LNCAP (cell line): ENCODE results near the gene CACNA1B.

Source experiments
- CTCF ChIP-seq: fragments of 450-650 bp; IDR thresholded peaks from 2 replicates; pipeline ENCODE4 v1.5.1; 2017; ENCODE audit warnings: mild to moderate bottlenecking

Gene CACNA1B

GRCh38 chr9:137879052-137879451 lies 1.5 kb downstream of the CACNA1B start:
- TF ChIP-seq CTCF, result no peak

GRCh38 chr9:137879566-137880150 lies 2.1 kb downstream of the CACNA1B start:
- no peak for TF ChIP-seq CTCF

- TF ChIP-seq CTCF, result no peak
Measured at GRCh38 chr9:137880160-137880975, 2.8 kb downstream of the CACNA1B start.

GRCh38 chr9:137880976-137881530 lies 3.5 kb downstream of the CACNA1B start:
- TF ChIP-seq CTCF, result no peak

GRCh38 chr9:137881591-137882505 lies 4.3 kb downstream of the CACNA1B start:
- no peak for TF ChIP-seq CTCF

- no peak for TF ChIP-seq CTCF
Measured at GRCh38 chr9:137882506-137882821, 4.9 kb downstream of the CACNA1B start.

- no peak for TF ChIP-seq CTCF
Measured at GRCh38 chr9:137891588-137892423, 14.2 kb downstream of the CACNA1B start.
